Small intestine (tissue), 7 donors: ENCODE data around the gene CEP170. TPM values are rescaled to one million over a fixed set of nuclear protein-coding genes. Genes with fewer than 3 reads are reported as not detected.

Experiments used
- DNase-seq, 2 donors: peaks; one replicate each; pipeline versions ENCODE4 v3.0.0 to v3.0.0-alpha.2; 2013
- FAIRE-seq: peaks from 2 replicates; lab custom pipeline; 2012; peaks lifted over from hg19 to GRCh38; lab: Jason Lieb, UNC
- H3K27ac ChIP-seq, 3 donors: one replicate each; pipeline ENCODE4 v1.5.1; 2013; ENCODE audit warnings: low read length in 2 of 3, mild to moderate bottlenecking in 2 of 3, control low read depth in 1 of 3, inconsistent platforms in 1 of 3, low read depth in 1 of 3, moderate library complexity in 1 of 3
- H3K27me3 ChIP-seq, 3 donors: one replicate each; pipeline ENCODE4 v1.6.1; 2013; ENCODE audit warnings: low read length in 3 of 3, inconsistent platforms in 1 of 3; ENCODE audit not compliant: control insufficient read depth in 3 of 3, insufficient read depth in 3 of 3
- H3K36me3 ChIP-seq, 3 donors: one replicate each; pipeline ENCODE4 v1.6.1; 2013; ENCODE audit warnings: low read length in 3 of 3, inconsistent platforms in 1 of 3, low read depth in 1 of 3, mild to moderate bottlenecking in 1 of 3, moderate library complexity in 1 of 3; ENCODE audit not compliant: control insufficient read depth in 3 of 3, insufficient read depth in 2 of 3
- H3K4me1 ChIP-seq, 3 donors: one replicate each; pipeline ENCODE4 v1.6.1; 2013; ENCODE audit warnings: low read length in 2 of 3, inconsistent platforms in 1 of 3, low read depth in 1 of 3, mild to moderate bottlenecking in 1 of 3, moderate library complexity in 1 of 3; ENCODE audit not compliant: control insufficient read depth in 3 of 3, insufficient read depth in 2 of 3
- H3K4me3 ChIP-seq, 3 donors: one replicate each; pipeline ENCODE4 v1.5.1; 2013; ENCODE audit warnings: low read length in 3 of 3, control low read depth in 1 of 3, inconsistent platforms in 1 of 3, low read depth in 1 of 3, mild to moderate bottlenecking in 1 of 3, moderate library complexity in 1 of 3
- H3K9me3 ChIP-seq, 2 donors: one replicate each; pipeline ENCODE4 v1.6.1; 2013; ENCODE audit warnings: low read depth in 1 of 2, low read length in 1 of 2; ENCODE audit not compliant: control insufficient read depth in 2 of 2, insufficient read depth in 1 of 2
- WGBS, 3 donors: extraction: QIAGEN DNeasy Blood & Tissue Kit; methylation state at CpG; one replicate each; pipeline ENCODE4 v1.1.7; 2013; 5-methylcytosine and 5-hydroxymethylcytosine counted together
- polyA plus RNA-seq, 4 donors: library from polyadenylated mRNA; stranded (reverse) in 3 of 4; unstranded in 1 of 4; fragments of 200-250 nt in 3 of 4; fragments of 120-200 nt in 1 of 4; gene quantifications; one replicate each; pipeline versions ENCODE4 v1.2.1 to v1.2.3, GENCODE V29; 2013
- donor health status: healthy with polysubstance abuse.
- donor health status: control.
- donor health status: control.
- donor health status: Bipolar disorder and iron deficiency.
- donor health status: healthy.

The CEP170 gene
- polyA plus RNA-seq, 4 donors: 1.1 to 12.9 (median 4.8) TPM

DNA sequence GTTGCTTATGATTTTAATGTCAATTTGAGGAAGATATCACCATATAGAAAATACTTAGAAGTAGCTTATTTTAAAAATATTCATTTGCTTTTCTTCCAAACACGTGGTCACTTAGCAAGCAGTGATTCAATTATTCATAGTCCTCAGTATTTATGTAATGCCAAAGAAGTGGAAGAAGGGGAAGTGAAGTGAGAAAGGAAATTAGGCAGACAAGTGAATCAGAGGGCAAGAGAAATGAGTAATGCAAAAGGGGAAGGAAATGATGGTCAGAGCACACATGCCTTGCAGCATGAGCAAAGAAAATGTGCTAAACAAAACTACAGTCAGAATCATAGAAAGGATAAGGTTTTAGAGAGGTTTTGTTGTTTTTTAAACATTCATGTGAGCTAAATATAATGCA lies 32.6 kb upstream of the CEP170 start:
- DNase-seq: no peak
- H3K27me3 ChIP-seq: no peaks in the 10 kb centered on the region
- no peaks in the 10 kb centered on the region for H3K4me1 ChIP-seq
- H3K4me3 ChIP-seq: no peak overlapping the region
- peaks cover 3 to 14% (median 5%) of the 10 kb centered on the region in 3 donors for H3K36me3 ChIP-seq
- H3K27ac ChIP-seq: no peak overlapping the region
- peaks cover 0 to 7% of the 10 kb centered on the region in 2 donors for H3K9me3 ChIP-seq
- no peak for FAIRE-seq
- 33 to 76% (median 66%) methylated on average over 1 of the region's 1 CpG for WGBS, 3 donors

- Histone ChIP-seq H3K27me3 (no peaks in the 10 kb centered on the region), H3K36me3 (peaks cover 3 to 14% (median 5%) of the 10 kb centered on the region in 3 donors), H3K27ac (no peak overlapping the region), H3K4me1 (no peaks in the 10 kb centered on the region), H3K9me3 (peaks cover 0 to 7% of the 10 kb centered on the region in 2 donors), H3K4me3 (no peak overlapping the region)
- WGBS, 3 donors: 42 to 79% (median 76%) methylated on average over 2 of the region's 2 CpGs
- no peak for DNase-seq
- no peak for FAIRE-seq
Measured at GRCh38 chr1:243287123-243287460, 32.0 kb upstream of the CEP170 start.

DNA sequence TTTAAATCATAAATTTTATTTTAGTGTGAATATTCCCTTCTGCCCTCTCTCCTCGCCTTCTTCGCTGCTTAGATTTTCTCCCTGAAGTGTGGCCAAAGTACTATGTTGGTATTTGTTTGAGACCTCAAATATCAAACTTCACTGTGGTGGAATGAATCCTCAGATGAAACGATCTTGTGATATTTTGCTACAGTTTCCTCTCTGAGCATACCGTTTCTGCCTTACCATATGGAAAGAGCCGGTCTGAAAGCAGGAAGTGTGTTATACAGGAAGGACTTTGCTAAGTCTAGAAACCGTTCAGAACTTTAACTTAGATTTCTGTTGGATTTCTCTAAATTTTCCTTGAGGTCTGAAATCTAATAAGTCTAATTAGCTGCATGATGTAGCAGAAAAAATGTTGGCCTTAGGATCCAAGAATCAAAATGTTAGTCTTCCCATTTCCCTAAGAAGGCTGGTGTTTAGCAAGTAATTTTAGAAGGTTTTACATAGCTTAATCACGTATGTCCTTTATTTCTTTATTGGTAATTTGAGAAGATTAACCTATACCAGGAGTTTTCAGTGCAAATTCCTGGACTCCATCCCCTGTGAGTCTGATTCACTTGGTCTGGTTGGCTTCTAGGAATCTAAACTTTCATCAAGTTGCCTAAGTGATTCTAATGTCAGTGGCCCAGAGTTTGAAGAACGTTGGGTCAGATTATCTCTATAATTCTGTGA lies 31.5 kb upstream of the CEP170 start:
- Histone ChIP-seq H3K27ac (peak overlapping the region in 1 of 3 donors; percentile 70), H3K36me3 (peaks cover 2 to 15% (median 3%) of the 10 kb centered on the region in 3 donors), H3K9me3 (peaks cover 0 to 8% of the 10 kb centered on the region in 2 donors), H3K4me3 (no peak overlapping the region), H3K27me3 (no peaks in the 10 kb centered on the region), H3K4me1 (no peaks in the 10 kb centered on the region)
- FAIRE-seq (no peak), DNase-seq (no peak)
- 59 to 85% (median 63%) methylated on average over 8 of the region's 8 CpGs for WGBS, 3 donors

GRCh38 chr1:243281672-243282071 lies 26.6 kb upstream of the CEP170 start:
- no peaks in the 10 kb centered on the region for H3K4me1 ChIP-seq
- H3K9me3 ChIP-seq: peaks cover 0 to 17% of the 10 kb centered on the region in 2 donors
- WGBS, 3 donors: 96 to 99% (median 98%) methylated on average over 5 of the region's 5 CpGs
- no peak for FAIRE-seq
- H3K27me3 ChIP-seq: no peaks in the 10 kb centered on the region
- no peak overlapping the region for H3K4me3 ChIP-seq
- peaks cover 4 to 13% (median 5%) of the 10 kb centered on the region in 3 donors for H3K36me3 ChIP-seq
- H3K27ac ChIP-seq: no peak overlapping the region
- no peak for DNase-seq

DNA sequence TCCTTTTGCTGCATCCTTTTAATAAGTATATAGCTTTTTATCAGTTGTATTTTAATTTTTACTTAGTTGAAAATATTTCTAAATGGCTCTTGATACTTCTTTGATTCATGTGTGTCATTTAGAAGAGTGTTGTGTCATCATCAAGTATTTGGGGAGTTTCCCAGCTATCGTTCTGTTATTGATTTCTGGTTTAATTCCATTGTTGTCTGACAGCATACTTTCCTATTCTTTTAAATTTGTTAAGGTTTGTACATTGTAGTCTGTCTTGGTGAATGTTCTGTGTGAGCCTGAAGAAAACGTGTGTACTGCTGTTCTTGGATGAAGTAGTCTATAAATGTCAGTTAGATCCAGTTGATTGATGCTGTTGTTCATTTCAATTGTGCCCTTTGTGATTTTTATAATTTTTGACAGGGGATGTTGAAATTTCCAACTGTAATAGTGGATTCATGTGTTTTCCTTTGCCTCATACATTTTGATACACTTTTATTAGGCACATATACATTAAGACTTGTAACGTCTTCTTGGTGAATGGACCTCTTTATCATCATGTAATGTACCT lies 25.6 kb upstream of the CEP170 start:
- Histone ChIP-seq H3K27ac (no peak overlapping the region), H3K9me3 (peaks cover 0 to 17% of the 10 kb centered on the region in 2 donors), H3K4me1 (no peaks in the 10 kb centered on the region), H3K36me3 (peaks cover 4 to 19% (median 6%) of the 10 kb centered on the region in 3 donors), H3K27me3 (no peaks in the 10 kb centered on the region), H3K4me3 (no peak overlapping the region)
- peak; percentile 72 for FAIRE-seq
- DNase-seq: no peak
- 68 to 74% (median 68%) methylated on average over 3 of the region's 3 CpGs for WGBS, 3 donors

DNA sequence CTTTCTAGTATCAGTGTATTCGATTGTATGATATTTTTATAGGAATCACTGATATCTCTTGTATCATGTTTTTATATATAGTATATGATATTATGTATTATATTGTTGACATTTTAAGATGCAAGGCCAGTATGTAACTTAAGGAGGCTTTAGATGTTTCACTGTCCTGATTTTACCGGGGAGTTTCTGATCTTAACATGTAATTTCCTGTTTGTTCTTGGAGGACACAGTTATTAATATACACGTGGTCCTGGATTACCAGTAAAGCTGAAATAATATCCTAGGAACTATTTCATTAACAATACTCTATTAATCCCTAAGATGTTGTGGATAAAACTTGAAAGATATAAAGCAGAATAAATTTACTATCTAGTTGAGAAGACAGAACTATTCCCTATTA lies 20.2 kb upstream of the CEP170 start:
- Histone ChIP-seq H3K27ac (no peak overlapping the region), H3K9me3 (peaks cover 0 to 8% of the 10 kb centered on the region in 2 donors), H3K4me1 (no peaks in the 10 kb centered on the region), H3K36me3 (peaks cover 2 to 19% (median 6%) of the 10 kb centered on the region in 3 donors), H3K27me3 (no peaks in the 10 kb centered on the region), H3K4me3 (no peak overlapping the region)
- no peak for DNase-seq
- no peak for FAIRE-seq
- WGBS, 3 donors: 84 to 95% (median 90%) methylated on average over 3 of the region's 3 CpGs

- Histone ChIP-seq H3K36me3 (peaks cover 0 to 19% (median 6%) of the 10 kb centered on the region in 3 donors), H3K27me3 (no peaks in the 10 kb centered on the region), H3K4me3 (no peak overlapping the region), H3K4me1 (no peaks in the 10 kb centered on the region), H3K27ac (no peak overlapping the region), H3K9me3 (peaks cover 0 to 8% of the 10 kb centered on the region in 2 donors)
- DNase-seq (no peak), FAIRE-seq (no peak)
- 82 to 96% (median 90%) methylated on average over 2 of the region's 2 CpGs for WGBS, 3 donors
Measured at GRCh38 chr1:243273945-243274344, 18.9 kb upstream of the CEP170 start.

DNA sequence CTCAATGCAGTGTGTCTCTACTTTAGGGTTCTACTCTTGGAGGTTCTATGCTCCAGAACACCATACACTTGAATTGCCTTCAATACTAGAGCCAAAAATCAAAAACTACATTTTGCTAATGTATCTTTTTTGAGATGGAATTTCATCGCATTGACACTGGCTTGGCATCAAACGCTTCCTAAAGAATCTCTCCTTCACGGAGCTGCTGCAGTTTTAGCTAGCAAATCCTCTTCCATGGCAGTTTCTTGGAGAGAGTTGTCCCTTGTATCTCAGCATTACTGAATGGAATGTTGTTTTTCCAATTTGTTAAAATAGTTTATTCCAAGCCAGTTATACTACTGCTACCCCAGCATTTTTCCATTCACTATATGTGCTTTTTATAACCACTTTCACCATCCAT lies 18.4 kb upstream of the CEP170 start:
- H3K9me3 ChIP-seq: peaks cover 0 to 5% of the 10 kb centered on the region in 2 donors
- no peak overlapping the region for H3K27ac ChIP-seq
- H3K4me1 ChIP-seq: no peaks in the 10 kb centered on the region
- WGBS, 3 donors: 88 to 100% (median 99%) methylated on average over 3 of the region's 3 CpGs
- H3K36me3 ChIP-seq: peaks cover 0 to 15% (median 6%) of the 10 kb centered on the region in 3 donors
- FAIRE-seq: no peak
- no peak for DNase-seq
- no peaks in the 10 kb centered on the region for H3K27me3 ChIP-seq
- no peak overlapping the region for H3K4me3 ChIP-seq
